GM12892 (cell line): Measurements from ENCODE around the gene KCNA5.

ENCODE experiments used
- POLR2A ChIP-seq: IDR thresholded peaks from 2 replicates; pipeline ENCODE4 v1.6.1; 2011; ENCODE audit warnings: low read depth, low read length, control low read depth
- POLR2AphosphoS5 ChIP-seq: IDR thresholded peaks from 2 replicates; pipeline ENCODE4 v1.6.1; 2011; ENCODE audit warnings: low read depth, low read length, control low read depth

DNA sequence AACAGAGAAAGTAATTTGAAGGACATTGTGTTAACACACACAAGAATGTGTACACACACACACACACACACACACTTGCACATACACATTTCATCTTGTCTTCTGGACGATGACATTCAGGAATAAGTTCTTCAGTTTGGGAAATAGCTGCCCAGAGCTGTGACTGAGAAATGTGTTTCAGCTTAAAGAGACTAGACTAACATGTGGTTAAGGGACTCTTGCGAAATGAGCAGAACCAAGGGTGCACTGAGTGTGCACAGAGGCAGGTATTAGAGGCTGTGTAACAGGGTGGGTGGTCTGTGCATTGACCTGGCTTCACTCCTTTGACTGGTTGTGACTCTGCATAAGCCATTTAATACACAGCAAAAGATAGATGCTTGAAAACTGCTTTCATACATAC lies 29.4 kb upstream of the KCNA5 start:
- TF ChIP-seq POLR2A: no peak
- no peak for TF ChIP-seq POLR2AphosphoS5
